HUES6 (cell line): ENCODE measurements around the gene COLEC12.

Experiments
- H3K27ac ChIP-seq: 2 replicates; pipeline ENCODE4 v1.7.0; 2013; ENCODE audit warnings: low read depth, mild to moderate bottlenecking, low read length, inconsistent platforms
- H3K27me3 ChIP-seq: 2 replicates; pipeline ENCODE4 v1.6.1; 2013; ENCODE audit warnings: low read length; ENCODE audit not compliant: control insufficient read depth, insufficient read depth
- H3K36me3 ChIP-seq: 2 replicates; pipeline ENCODE4 v1.6.1; 2013; ENCODE audit warnings: low read length; ENCODE audit not compliant: control insufficient read depth, insufficient read depth
- H3K4me1 ChIP-seq: 2 replicates; pipeline ENCODE4 v1.6.1; 2013; ENCODE audit warnings: low read length; ENCODE audit not compliant: control insufficient read depth, insufficient read depth
- H3K4me3 ChIP-seq: 2 replicates; pipeline ENCODE4 v1.5.1; 2013; ENCODE audit warnings: low read depth, low read length
- H3K9ac ChIP-seq: one replicate; pipeline ENCODE4 v1.6.1; 2013; ENCODE audit warnings: mild to moderate bottlenecking, low read length
- H3K9me3 ChIP-seq: 2 replicates; pipeline ENCODE4 v1.6.1; 2013; ENCODE audit warnings: low read depth, low read length; ENCODE audit not compliant: control insufficient read depth, insufficient read depth

The COLEC12 gene

DNA sequence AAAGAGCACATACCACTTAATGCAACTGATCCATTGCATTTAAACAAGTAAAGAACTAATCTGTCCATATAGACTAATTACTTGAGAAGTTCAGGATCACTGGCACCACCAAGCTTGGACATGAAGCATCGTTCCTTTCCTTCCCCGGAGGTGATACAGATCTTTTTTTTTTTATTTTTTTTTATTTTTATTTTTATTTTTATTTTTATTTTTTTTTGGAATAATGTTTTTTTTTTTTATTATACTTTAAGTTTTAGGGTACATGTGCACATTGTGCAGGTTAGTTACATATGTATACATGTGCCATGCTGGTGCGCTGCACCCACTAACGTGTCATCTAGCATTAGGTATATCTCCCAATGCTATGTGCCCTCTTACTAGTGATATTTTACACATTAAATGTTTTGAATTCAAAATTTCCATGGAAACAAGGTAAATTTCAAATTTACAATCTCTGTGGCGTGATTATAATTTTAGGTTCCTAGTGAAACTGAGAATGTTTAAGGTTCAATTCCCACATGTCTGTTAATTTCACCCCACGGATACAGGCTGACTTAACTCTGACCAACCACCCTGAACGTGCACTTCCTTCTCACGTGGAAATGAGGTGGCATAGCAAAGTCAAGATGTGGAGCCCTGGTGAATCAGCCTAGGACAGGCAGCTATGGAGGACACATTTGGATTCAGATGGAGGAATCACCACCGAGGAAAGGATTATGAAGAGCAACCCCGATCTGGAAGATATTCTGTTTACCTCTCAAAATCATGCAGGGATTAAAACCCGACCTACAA, 131.1 kb downstream of the COLEC12 start:
- Histone ChIP-seq H3K36me3 (no peaks in the 10 kb centered on the region), H3K27ac (no peak overlapping the region), H3K9ac (no peak overlapping the region), H3K9me3 (no peaks in the 10 kb centered on the region), H3K4me1 (peaks cover 13% of the 10 kb centered on the region), H3K27me3 (no peaks in the 10 kb centered on the region), H3K4me3 (no peak overlapping the region)

GRCh38 chr18:366466-367061, 133.9 kb downstream of the COLEC12 start:
- H3K27ac ChIP-seq, result no peak overlapping the region
- H3K4me3 ChIP-seq, result no peak overlapping the region
- H3K9me3 ChIP-seq, result no peaks in the 10 kb centered on the region
- peaks cover 26% of the 10 kb centered on the region for H3K4me1 ChIP-seq
- H3K27me3 ChIP-seq, result no peaks in the 10 kb centered on the region
- H3K36me3 ChIP-seq, result no peaks in the 10 kb centered on the region
- no peak overlapping the region for H3K9ac ChIP-seq

GRCh38 chr18:365651-366050, 134.8 kb downstream of the COLEC12 start:
- H3K9me3 ChIP-seq, result no peaks in the 10 kb centered on the region
- peaks cover 26% of the 10 kb centered on the region for H3K4me1 ChIP-seq
- H3K9ac ChIP-seq, result no peak overlapping the region
- H3K36me3 ChIP-seq, result no peaks in the 10 kb centered on the region
- no peak overlapping the region for H3K27ac ChIP-seq
- H3K4me3 ChIP-seq, result no peak overlapping the region
- H3K27me3 ChIP-seq, result no peaks in the 10 kb centered on the region

GRCh38 chr18:364256-364826, 136.2 kb downstream of the COLEC12 start:
- no peaks in the 10 kb centered on the region for H3K27me3 ChIP-seq
- no peak overlapping the region for H3K9ac ChIP-seq
- no peak overlapping the region for H3K4me3 ChIP-seq
- peaks cover 26% of the 10 kb centered on the region for H3K4me1 ChIP-seq
- H3K9me3 ChIP-seq, result no peaks in the 10 kb centered on the region
- H3K27ac ChIP-seq, result no peak overlapping the region
- no peaks in the 10 kb centered on the region for H3K36me3 ChIP-seq

GRCh38 chr18:363301-364085, 137.0 kb downstream of the COLEC12 start:
- Histone ChIP-seq H3K9me3 (no peaks in the 10 kb centered on the region), H3K9ac (no peak overlapping the region), H3K36me3 (no peaks in the 10 kb centered on the region), H3K27ac (no peak overlapping the region), H3K27me3 (no peaks in the 10 kb centered on the region), H3K4me1 (peaks cover 26% of the 10 kb centered on the region), H3K4me3 (no peak overlapping the region)

DNA sequence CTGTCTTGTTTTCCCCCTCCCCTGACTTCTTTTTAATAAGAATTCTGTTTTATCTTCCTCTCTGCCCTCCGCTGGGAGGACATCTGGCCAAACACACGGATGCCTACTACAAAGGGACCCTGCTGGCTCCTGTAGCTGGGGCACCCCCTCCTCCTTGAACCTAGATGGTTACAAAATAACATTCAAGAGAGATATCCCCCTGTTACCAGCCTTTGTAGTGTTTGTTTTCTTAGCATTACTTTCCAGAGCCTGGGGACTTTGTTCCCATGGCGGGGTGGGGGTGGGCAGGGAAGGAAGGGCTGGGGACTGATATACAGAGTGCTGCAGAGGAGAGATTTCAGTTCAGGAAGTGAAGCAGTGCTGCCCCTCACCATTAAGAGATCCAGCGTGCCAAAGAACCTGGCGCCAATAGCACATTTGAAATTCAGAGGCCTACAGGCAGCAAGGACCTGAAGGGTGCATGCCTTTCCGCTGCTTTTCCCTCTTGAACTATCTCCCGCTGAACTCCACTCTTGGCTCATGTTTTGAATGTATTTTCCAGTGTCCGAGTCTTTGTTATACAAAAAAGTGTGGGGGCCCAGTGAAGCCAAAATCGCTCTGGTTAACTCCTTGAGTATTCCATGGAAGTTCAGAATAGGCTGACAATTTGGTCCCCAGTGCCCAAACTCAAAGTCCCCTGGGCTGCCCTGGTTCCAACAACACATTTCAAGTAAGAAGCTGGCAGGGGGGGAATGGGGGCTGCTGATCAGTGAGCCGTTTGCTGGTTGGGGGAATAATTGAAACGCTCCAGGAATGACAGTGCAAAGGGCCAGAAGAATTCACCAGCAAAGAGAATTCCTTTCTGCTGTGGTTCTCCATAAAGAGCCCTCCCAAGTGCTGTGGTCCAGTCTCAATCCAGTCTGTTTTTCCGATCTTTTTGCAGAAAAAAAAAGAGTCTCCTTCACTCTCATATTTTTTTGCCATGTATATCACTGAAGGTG, 137.9 kb downstream of the COLEC12 start:
- Histone ChIP-seq H3K4me3 (no peak overlapping the region), H3K27me3 (no peaks in the 10 kb centered on the region), H3K9ac (no peak overlapping the region), H3K9me3 (no peaks in the 10 kb centered on the region), H3K4me1 (peaks cover 26% of the 10 kb centered on the region), H3K36me3 (no peaks in the 10 kb centered on the region), H3K27ac (no peak overlapping the region)

- H3K27me3 ChIP-seq, result no peaks in the 10 kb centered on the region
- no peaks in the 10 kb centered on the region for H3K9me3 ChIP-seq
- no peak overlapping the region for H3K27ac ChIP-seq
- H3K4me3 ChIP-seq, result no peak overlapping the region
- H3K4me1 ChIP-seq, result peaks cover 24% of the 10 kb centered on the region
- no peaks in the 10 kb centered on the region for H3K36me3 ChIP-seq
- H3K9ac ChIP-seq, result no peak overlapping the region
These were observed 138.6 kb downstream of the COLEC12 start for GRCh38 chr18:361941-362310.

- peaks cover 17% of the 10 kb centered on the region for H3K4me1 ChIP-seq
- H3K9me3 ChIP-seq, result no peaks in the 10 kb centered on the region
- no peak overlapping the region for H3K4me3 ChIP-seq
- H3K36me3 ChIP-seq, result no peaks in the 10 kb centered on the region
- no peak overlapping the region for H3K9ac ChIP-seq
- H3K27me3 ChIP-seq, result no peaks in the 10 kb centered on the region
- H3K27ac ChIP-seq, result no peak overlapping the region
These were observed 139.3 kb downstream of the COLEC12 start for GRCh38 chr18:361100-361732.

DNA sequence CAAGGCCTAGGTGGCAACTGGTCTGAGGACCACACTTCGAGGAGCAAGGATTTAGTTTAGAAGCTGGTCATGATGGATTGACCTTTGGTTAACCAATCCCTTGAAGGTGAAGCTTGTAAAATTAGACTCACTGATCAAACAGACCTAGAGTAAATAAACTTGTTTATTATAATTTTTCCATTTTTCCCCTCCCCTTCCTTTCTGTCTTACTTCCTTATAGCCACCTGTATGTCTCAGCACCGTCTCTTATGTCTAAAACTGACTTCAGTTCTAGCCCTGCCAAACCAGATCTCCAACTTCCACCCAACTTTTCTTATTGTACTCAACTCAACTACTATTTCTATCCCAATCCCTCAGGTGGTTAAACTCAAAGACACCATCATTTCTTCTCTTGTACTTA, 139.8 kb downstream of the COLEC12 start:
- no peaks in the 10 kb centered on the region for H3K9me3 ChIP-seq
- H3K4me3 ChIP-seq, result no peak overlapping the region
- no peaks in the 10 kb centered on the region for H3K27me3 ChIP-seq
- H3K4me1 ChIP-seq, result peaks cover 13% of the 10 kb centered on the region
- H3K9ac ChIP-seq, result no peak overlapping the region
- no peak overlapping the region for H3K27ac ChIP-seq
- no peaks in the 10 kb centered on the region for H3K36me3 ChIP-seq

GRCh38 chr18:356778-357177, 143.7 kb downstream of the COLEC12 start:
- H3K9ac ChIP-seq, result no peak overlapping the region
- no peaks in the 10 kb centered on the region for H3K9me3 ChIP-seq
- H3K27me3 ChIP-seq, result no peaks in the 10 kb centered on the region
- peaks cover 2% of the 10 kb centered on the region; the same call in 1 of the 2 replicates for H3K4me1 ChIP-seq
- no peaks in the 10 kb centered on the region for H3K36me3 ChIP-seq
- H3K27ac ChIP-seq, result no peak overlapping the region
- no peak overlapping the region for H3K4me3 ChIP-seq
